Measurements from ENCODE around the gene PLEKHH2.
"Not testable (repeated sequence)": the region's sequence is repeated elsewhere in the genome, so short reads cannot be mapped to it uniquely, and the experiment has no call there.

Gene PLEKHH2

DNA sequence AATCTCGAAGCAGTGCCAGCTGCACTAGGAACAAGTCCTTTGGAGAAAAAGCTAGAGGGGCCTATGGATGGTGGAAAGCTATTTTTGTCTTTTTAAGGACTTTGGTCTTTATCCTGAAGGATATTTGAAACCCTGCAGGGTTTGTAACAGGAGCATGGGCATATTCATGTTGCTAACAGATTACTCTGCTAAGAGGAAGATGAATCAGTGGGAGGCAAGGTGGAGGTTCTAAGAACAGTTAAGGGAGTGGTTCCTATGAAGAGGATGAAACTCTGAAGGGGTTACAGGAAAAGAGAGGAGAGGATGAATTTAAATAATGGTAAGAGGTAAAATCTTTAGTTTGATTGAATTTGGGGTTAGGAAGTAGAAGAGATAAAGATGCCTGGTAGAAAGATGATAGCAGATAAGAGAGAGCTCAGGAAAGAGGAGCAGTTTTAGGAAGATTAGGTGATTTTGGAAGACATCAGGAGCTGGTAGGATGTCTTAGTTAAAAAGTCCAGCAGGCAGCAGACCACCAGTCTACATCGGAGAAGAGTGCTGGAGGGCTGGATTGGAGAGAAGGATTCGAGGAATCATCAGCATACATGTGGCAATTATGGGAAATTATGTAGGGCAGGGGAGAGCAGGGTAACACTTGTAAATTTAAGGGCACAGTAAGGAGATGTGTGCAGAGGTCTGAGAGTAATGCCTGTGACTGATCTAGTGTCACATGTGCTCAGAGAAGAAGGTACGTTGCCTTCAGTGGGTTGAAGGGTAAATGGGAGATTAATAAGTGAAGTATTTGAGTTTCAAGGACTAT, 78.4 kb downstream of the PLEKHH2 start:
- no peaks in the 10 kb centered on the region for H3K27me3 ChIP-seq (replicated peaks)
- H3K4me3 ChIP-seq (ENCODE audit: low read depth, low read length), result no peak overlapping the region
- no peaks in the 10 kb centered on the region for H3K36me3 ChIP-seq (replicated peaks)
- in situ Hi-C loops (cut with HindIII; ENCODE audit: low pct_ligation_motif_present, low sequenced_read_pairs), result no loop called here
- DNase-seq, result no peak
- H3K27ac ChIP-seq, result no peak overlapping the region
- TF ChIP-seq, protein P1, sequence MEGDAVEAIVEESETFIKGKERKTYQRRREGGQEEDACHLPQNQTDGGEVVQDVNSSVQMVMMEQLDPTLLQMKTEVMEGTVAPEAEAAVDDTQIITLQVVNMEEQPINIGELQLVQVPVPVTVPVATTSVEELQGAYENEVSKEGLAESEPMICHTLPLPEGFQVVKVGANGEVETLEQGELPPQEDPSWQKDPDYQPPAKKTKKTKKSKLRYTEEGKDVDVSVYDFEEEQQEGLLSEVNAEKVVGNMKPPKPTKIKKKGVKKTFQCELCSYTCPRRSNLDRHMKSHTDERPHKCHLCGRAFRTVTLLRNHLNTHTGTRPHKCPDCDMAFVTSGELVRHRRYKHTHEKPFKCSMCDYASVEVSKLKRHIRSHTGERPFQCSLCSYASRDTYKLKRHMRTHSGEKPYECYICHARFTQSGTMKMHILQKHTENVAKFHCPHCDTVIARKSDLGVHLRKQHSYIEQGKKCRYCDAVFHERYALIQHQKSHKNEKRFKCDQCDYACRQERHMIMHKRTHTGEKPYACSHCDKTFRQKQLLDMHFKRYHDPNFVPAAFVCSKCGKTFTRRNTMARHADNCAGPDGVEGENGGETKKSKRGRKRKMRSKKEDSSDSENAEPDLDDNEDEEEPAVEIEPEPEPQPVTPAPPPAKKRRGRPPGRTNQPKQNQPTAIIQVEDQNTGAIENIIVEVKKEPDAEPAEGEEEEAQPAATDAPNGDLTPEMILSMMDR (IDR thresholded peaks at IDR 0.05; ENCODE audit: low read depth, low read length, missing control alignments), result no peak

DNA sequence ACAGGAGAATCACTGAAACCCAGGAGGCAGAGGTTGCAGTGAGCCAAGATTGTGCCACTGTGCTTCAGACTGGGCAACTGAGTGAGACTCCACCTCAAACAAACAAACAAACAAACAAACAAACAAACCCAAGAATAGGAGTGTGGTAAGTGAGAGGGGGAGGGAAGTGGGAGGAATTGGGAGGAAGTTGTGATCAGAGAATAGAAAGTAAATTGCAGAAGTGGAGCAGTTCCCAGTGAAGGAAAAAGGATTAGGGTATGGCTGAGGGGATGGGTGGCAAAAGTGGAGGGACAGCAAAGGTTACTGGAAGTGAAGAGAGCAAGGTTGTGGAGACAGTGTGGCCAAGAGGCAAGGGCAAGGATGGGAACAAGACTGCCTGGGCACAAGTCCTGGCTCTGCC, 80.3 kb downstream of the PLEKHH2 start:
- in situ Hi-C loops (cut with HindIII; ENCODE audit: low pct_ligation_motif_present, low sequenced_read_pairs), result no loop called here
- Histone ChIP-seq H3K27ac (no peak overlapping the region), H3K36me3 (replicated peaks) (no peaks in the 10 kb centered on the region), H3K27me3 (replicated peaks) (no peaks in the 10 kb centered on the region), H3K4me3 (ENCODE audit: low read depth, low read length) (no peak overlapping the region)
- TF ChIP-seq, protein P1 (IDR thresholded peaks at IDR 0.05; ENCODE audit: low read depth, low read length, missing control alignments), result no peak
- DNase-seq, result no peak

DNA sequence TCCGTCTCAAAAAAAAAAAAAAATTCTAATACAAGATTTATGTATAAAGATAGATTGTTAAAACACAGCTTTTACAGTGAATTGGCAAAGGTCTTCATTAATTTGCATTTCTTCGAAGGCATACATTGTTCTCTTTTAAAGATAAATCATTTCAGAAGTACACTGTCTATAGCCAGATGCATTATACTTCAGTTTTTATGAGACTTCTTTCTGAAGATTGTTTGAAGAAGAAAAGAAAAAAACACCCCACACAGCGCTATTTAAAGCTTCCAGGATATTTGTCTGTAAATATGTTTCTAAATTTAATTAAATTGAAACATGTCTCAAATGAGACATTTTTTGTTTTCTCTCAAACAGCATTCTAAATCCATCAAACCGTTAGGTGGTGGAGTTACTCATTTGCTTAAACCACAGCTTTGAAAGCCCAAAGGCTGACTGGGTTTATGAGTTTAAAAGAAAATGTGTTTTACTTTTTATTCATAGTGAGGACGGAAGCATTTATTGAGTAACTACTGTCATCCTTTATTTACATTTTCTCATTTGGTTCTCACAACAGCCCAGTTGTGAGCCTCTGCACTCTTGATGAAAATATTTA, 81.6 kb downstream of the PLEKHH2 start:
- TF ChIP-seq, protein P1 (IDR thresholded peaks at IDR 0.05; ENCODE audit: low read depth, low read length, missing control alignments), result no peak
- H3K27me3 ChIP-seq (replicated peaks), result no peaks in the 10 kb centered on the region
- no peak overlapping the region for H3K27ac ChIP-seq
- DNase-seq, result no peak
- H3K36me3 ChIP-seq (replicated peaks), result no peaks in the 10 kb centered on the region
- in situ Hi-C loops (cut with HindIII; ENCODE audit: low pct_ligation_motif_present, low sequenced_read_pairs), result no loop called here
- no peak overlapping the region for H3K4me3 ChIP-seq (ENCODE audit: low read depth, low read length)

DNA sequence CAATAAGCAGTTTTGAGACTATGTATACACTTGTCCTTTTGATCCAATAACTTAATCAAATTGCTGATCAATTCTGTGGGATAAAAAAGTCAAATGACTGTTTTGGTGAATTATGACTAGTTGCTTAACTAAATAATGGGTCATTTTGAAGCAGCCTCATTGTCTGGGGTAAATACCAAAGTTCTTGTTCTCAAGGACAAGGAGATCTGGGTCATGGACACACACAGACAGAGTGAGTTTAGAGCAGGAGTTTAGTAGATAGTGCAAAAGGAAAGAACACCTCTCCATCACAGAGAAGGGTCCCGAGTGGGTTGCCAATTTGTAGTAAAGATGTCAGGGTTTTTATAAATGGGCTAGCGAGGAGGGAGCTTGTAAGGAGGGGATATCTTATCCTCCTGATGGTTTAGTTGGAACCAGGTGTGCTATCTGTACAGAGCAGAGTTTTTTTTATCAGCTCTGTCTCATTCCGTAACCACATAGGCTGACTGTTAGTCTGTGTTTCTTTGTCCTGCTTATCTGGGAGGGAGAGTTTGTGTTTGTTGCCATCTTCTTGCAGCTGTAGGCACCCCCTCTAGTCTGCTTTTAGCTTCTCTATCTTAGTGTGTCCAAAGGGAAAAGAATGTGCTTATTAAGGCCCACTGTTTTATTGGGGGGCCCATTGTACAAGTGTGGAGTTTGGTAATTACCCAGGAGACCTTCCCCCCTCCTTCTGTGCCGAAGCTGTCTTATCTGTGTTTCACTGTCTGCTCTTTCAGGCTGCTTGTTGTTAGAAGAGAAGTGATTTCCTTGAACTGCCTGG, 87.9 kb downstream of the PLEKHH2 start:
- Histone ChIP-seq H3K4me3 (ENCODE audit: low read depth, low read length) (no peak overlapping the region), H3K36me3 (replicated peaks) (no peaks in the 10 kb centered on the region), H3K27me3 (replicated peaks) (no peaks in the 10 kb centered on the region), H3K27ac (peak overlapping the region; percentile 26)
- TF ChIP-seq, protein P1 (IDR thresholded peaks at IDR 0.05; ENCODE audit: low read depth, low read length, missing control alignments), result no peak
- in situ Hi-C loops (cut with HindIII; ENCODE audit: low pct_ligation_motif_present, low sequenced_read_pairs), result no loop called here
- peak; percentile 35 for DNase-seq

DNA sequence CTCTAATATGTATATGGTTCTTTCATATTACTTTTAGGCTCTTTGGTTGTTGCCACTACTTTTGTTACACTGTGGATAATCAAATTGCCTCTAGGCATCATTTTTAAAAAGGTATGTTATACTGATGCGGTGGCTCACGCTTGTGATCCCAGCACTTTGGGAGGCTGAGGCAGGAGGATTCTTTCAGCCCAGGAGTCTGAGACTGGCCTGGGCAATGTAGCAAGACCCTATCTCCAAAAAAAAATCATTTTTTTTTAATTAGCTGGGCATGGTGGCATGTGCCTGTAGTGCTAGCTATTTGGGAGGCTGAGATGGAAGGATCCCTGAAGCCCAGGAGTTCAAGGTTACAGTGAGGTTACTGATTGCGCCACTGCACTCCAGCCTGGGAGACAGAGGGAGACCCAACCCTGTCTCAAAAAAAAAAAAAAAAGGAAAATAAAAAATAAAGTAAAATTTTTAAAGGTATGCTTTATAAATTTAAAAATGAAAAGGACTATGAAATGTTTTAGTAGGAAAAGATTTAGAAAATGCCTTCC, 88.7 kb downstream of the PLEKHH2 start:
- Histone ChIP-seq H3K4me3 (ENCODE audit: low read depth, low read length) (no peak overlapping the region), H3K27ac (peak overlapping the region; percentile 26), H3K27me3 (replicated peaks) (no peaks in the 10 kb centered on the region), H3K36me3 (replicated peaks) (no peaks in the 10 kb centered on the region)
- DNase-seq, result no peak
- in situ Hi-C loops (cut with HindIII; ENCODE audit: low pct_ligation_motif_present, low sequenced_read_pairs), result no loop called here
- TF ChIP-seq, protein P1 (IDR thresholded peaks at IDR 0.05; ENCODE audit: low read depth, low read length, missing control alignments), result no peak

DNA sequence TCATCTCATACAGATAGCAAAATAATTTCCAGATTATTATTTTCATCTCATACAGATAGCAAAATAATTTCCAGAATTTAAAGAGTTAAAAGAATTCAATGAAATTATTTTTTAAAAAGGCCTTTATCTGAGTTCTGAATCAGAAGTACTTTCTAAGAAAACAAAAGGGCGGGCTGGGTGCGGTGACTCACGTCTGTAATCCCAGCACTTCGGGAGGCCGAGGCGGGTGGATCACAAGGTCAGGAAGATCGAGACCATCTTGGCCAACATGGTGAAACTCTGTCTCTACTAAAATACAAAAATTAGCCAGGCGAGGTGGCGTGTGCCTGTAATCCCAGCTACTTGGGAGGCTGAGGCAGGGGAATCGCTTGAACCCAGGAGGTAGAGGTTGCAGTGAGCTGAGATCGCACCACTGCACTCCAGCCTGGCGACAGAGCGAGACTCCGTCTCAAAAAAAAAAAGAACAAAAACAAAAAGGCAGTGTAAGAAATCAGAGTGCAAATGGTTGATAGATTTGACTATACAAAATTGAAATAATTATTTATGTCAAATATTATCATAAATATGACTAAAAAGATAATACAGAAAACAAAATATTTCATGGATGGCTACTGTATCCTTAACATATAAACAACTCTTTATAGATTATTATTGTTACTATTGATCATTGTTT, 90.0 kb downstream of the PLEKHH2 start:
- H3K4me3 ChIP-seq (ENCODE audit: low read depth, low read length); H3K27me3 ChIP-seq (replicated peaks); in situ Hi-C loops (cut with HindIII; ENCODE audit: low pct_ligation_motif_present, low sequenced_read_pairs); H3K36me3 ChIP-seq (replicated peaks): not testable (repeated sequence)
- peak overlapping the region; percentile 23 for H3K27ac ChIP-seq
- DNase-seq, result peak; percentile 94
